Measurements from ENCODE around the gene PPP1R14B.
A peak's percentile ranks its signal among the peaks of the same experiment; 100 is the strongest.

Gene PPP1R14B

DNA sequence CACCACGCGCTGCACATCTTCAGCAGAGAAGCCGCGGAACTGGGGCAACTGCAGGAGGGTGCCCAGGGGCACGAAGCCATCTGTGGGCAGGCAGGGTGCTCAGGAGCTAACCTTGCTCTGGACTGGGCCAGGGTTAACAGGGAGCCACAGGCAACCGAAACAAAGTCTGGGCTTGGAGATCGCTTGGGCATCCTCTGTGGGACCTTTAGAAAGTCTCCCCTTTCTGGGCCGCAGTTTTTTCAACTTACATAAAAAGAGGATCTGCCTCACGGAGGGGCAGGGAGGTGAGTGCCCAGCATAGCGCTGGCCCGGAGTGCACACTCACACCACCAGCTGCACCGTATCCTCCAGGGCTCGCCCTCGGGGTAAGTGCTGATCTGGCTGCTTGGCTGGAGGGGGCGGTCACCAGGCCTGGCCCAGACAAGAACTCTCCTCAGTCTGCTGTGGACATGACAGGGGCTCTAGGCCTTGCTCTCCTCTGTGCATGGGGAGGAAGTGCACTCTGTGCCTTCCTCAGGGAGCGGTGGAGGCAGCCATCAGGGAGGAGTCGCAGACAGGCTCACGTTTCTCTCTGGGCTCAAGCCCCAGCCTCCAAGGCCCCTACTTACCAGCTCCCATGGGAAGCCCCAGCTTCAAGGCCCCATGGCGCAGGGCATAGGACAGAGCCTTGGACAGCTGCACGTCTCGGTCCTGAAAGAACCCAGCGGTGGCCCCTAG is 21.7 kb downstream of the PPP1R14B start:
- DNase-seq (no peak), ATAC-seq (no peak)
- Mint-ChIP-seq H3K9me3 (no peaks in the 10 kb centered on the region), H3K4me3 (peak overlapping the region; percentile 91 to 93), H3K27ac (peak overlapping the region; percentile 72 to 95), H3K4me1 (peaks cover 57% of the 10 kb centered on the region), H3K27me3 (no peaks in the 10 kb centered on the region)

DNA sequence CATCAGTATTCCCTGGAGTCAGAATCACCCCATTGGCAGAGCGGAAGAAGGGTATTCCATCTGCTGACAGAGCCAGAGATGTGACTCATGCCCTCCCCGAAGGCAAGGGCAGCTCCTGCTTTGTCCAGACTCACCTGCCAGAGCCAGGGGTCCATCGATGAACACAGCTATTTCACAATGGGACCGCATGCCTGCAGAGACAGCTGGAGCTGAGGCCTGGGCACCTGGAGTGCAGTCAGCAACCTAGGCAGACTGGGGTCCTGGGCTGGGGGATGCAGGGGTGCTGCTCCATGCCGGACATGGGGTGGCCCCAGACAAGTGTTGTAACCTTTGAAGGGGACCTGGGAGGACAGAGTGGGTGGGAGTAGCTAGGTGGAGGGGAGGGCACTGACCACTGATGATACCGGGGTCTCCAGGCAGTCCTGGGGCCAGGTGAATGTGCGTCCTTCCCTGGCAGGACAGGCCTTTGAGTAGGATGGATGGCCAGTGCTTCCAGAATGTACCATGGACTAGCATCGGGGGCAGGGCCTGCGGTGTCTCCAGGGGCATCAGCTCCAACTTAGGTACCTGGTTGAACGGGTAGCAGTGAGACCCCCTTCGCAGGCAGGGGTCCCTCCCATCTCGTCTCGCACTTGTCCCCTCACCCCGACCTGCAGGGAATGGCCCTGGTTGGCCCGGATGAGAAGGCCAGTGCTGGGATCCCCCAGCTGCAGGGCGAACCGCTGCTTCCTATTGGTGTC is 22.4 kb downstream of the PPP1R14B start:
- no peak for ATAC-seq

DNA sequence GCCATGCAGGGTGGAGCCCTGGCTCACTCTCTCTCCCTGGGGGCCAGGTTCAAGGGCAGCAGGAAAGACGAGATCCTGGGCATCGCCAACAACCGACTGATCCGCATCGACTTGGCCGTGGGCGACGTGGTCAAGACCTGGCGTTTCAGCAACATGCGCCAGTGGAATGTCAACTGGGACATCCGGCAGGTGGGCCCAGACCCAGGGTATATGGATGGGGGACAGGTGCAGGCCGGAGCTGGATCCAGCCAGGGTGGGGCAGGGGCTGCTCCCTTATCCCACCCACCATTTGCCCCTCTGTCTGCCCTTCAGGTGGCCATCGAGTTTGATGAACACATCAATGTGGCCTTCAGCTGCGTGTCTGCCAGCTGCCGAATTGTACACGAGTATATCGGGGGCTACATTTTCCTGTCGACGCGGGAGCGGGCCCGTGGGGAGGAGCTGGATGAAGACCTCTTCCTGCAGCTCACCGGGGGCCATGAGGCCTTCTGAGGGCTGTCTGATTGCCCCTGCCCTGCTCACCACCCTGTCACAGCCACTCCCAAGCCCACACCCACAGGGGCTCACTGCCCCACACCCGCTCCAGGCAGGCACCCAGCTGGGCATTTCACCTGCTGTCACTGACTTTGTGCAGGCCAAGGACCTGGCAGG is 23.6 kb downstream of the PPP1R14B start:
- ATAC-seq (no peak), DNase-seq (no peak)
- H3K9me3 Mint-ChIP-seq, result no peaks in the 10 kb centered on the region
- H3K27me3 Mint-ChIP-seq, result no peaks in the 10 kb centered on the region
- H3K4me1 Mint-ChIP-seq, result peaks cover 38% of the 10 kb centered on the region
- H3K27ac Mint-ChIP-seq, result peak overlapping the region in 1 of 2 donors; percentile 80
- no peak overlapping the region for H3K4me3 Mint-ChIP-seq

More for the DNA sequence above, 22.4 kb downstream of the PPP1R14B start:
- H3K4me1 Mint-ChIP-seq, result peaks cover 50% of the 10 kb centered on the region
- H3K27ac Mint-ChIP-seq, result peak overlapping the region in 1 of 2 donors; percentile 34
- H3K27me3 Mint-ChIP-seq, result no peaks in the 10 kb centered on the region
- no peak for DNase-seq
- H3K4me3 Mint-ChIP-seq, result peak overlapping the region; percentile 91 to 93
- H3K9me3 Mint-ChIP-seq, result no peaks in the 10 kb centered on the region

DNA sequence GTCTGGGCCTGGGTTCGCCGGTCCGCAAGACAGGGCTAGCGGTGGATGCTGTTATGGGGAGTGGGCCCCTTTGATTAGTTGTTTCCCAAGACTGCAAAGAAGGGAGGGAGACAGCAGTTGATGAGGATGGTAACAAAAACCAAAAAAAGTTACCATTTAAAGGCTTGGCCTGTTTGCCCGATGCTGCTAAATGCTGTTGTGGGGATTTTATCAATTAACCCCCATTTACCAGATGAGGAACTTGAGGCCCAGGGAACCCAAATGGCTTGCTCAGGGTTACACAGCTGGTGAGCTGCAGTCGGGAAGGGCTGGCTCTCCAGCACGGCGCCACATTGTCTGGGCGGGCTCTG is 24.1 kb downstream of the PPP1R14B start:
- Mint-ChIP-seq H3K9me3 (no peaks in the 10 kb centered on the region), H3K27ac (no peak overlapping the region)

GRCh38 chr11:64220798-64221197 is 25.9 kb downstream of the PPP1R14B start:
- Mint-ChIP-seq H3K27me3 (no peaks in the 10 kb centered on the region), H3K9me3 (no peaks in the 10 kb centered on the region), H3K27ac (no peak overlapping the region), H3K4me3 (no peak overlapping the region), H3K4me1 (peaks cover 27% of the 10 kb centered on the region)
- ATAC-seq (no peak), DNase-seq (no peak)

More for the DNA sequence above, 24.1 kb downstream of the PPP1R14B start:
- Mint-ChIP-seq H3K4me1 (peaks cover 33% of the 10 kb centered on the region), H3K27me3 (no peaks in the 10 kb centered on the region), H3K4me3 (no peak overlapping the region)
- DNase-seq (no peak), ATAC-seq (no peak)

GRCh38 chr11:64220271-64220670 is 26.5 kb downstream of the PPP1R14B start:
- Mint-ChIP-seq H3K4me1 (peaks cover 27% of the 10 kb centered on the region), H3K27me3 (no peaks in the 10 kb centered on the region), H3K9me3 (no peaks in the 10 kb centered on the region), H3K4me3 (no peak overlapping the region), H3K27ac (no peak overlapping the region)
- DNase-seq (no peak), ATAC-seq (no peak)

DNA sequence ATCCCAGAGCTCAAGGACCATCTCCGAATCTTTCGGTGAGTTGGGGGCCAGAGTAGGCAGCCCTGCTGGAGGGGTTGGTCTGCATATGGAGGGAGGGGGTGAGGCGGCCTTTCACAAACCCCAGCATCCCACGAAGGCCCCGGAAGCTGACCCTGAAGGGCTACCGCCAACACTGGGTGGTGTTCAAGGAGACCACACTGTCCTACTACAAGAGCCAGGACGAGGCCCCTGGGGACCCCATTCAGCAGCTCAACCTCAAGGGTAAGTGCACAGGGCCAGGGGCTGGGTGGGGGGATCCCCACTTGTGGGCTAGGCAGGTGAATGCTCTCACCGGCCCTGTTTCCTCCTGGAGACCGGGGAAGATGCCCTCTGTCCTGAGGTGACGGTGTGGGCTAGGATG is 27.0 kb downstream of the PPP1R14B start:
- H3K4me1 Mint-ChIP-seq, result peaks cover 27% of the 10 kb centered on the region
- H3K27me3 Mint-ChIP-seq, result no peaks in the 10 kb centered on the region
- H3K9me3 Mint-ChIP-seq, result no peaks in the 10 kb centered on the region
- H3K27ac Mint-ChIP-seq, result peak overlapping the region in 1 of 2 donors; percentile 46
- no peak for ATAC-seq
- no peak overlapping the region for H3K4me3 Mint-ChIP-seq
- DNase-seq, result no peak

GRCh38 chr11:64219354-64219684 is 27.4 kb downstream of the PPP1R14B start:
- DNase-seq (no peak), ATAC-seq (no peak)
- H3K4me3 Mint-ChIP-seq, result no peak overlapping the region
- no peaks in the 10 kb centered on the region for H3K27me3 Mint-ChIP-seq
- H3K4me1 Mint-ChIP-seq, result peaks cover 27% of the 10 kb centered on the region
- H3K27ac Mint-ChIP-seq, result peak overlapping the region in 1 of 2 donors; percentile 87
- H3K9me3 Mint-ChIP-seq, result no peaks in the 10 kb centered on the region

DNA sequence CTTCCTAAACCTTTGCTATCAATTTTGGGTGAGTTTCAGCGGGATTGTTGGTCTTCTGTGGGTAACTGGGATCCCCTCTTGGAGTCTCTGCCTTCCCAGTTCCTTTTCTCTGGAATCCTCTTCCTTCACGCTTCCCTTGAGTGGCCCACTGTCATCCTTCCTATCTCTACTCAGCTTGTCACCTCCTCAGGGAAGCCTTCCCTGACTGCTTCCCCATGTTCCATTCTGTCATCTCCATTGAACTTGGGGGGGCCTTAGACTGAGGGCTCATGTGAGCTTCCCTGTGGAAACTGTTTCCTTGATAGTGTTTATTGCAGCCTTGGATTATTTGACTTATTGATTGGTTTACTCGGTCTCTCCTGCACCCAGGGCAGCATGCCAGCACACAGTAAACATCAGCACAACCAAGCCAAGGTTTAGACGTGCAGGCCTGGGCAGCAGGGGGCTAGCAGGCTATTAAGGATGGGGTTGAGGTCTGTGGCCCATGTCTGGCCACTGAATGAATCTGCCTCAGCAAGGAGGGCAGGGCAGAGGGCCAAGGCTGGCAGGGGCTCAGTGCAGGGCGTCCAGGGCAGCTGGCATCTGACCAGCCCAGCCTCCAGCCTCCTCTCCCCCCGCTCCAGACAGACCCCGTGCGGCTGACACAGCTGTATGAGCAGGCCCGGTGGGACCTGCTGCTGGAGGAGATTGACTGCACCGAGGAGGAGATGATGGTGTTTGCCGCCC is 28.0 kb downstream of the PPP1R14B start:
- peak overlapping the region; percentile 69 to 87 for H3K27ac Mint-ChIP-seq

GRCh38 chr11:64216879-64217278 is 29.9 kb downstream of the PPP1R14B start:
- Mint-ChIP-seq H3K4me1 (peaks cover 40% of the 10 kb centered on the region), H3K27ac (peak overlapping the region in 1 of 2 donors; percentile 54), H3K9me3 (no peaks in the 10 kb centered on the region), H3K27me3 (no peaks in the 10 kb centered on the region), H3K4me3 (no peak overlapping the region)
- ATAC-seq (no peak), DNase-seq (no peak)

More for the DNA sequence above, 28.0 kb downstream of the PPP1R14B start:
- ATAC-seq, result no peak
- Mint-ChIP-seq H3K4me1 (peaks cover 27% of the 10 kb centered on the region), H3K27me3 (no peaks in the 10 kb centered on the region), H3K9me3 (no peaks in the 10 kb centered on the region), H3K4me3 (no peak overlapping the region)
- DNase-seq, result no peak

DNA sequence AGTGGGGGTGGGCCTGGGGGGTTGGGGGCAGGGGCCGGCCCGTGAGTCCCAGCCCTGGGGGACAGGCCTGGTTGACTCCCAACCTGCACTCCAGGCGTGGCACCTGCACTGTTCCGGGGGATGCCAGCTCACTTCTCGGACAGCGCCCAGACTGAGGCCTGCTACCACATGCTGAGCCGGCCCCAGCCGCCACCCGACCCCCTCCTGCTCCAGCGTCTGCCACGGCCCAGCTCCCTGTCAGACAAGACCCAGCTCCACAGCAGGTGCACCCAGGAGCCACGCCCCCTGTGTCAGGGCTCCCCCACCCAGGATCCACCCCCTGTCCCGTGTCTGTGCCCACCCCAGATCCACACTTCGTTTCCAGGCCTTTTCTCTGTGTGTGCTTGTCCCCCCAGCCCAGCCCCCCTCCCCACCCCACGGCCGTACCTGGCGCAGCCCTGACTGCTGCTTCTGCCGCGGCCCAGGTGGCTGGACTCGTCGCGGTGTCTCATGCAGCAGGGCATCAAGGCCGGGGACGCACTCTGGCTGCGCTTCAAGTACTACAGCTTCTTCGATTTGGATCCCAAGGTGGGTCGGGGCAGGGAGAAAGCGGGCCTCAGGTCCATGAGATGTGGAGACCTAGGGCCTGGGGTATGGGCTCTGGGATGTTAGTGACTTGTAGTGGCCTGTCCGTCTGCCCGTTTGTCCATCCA is 35.4 kb downstream of the PPP1R14B start:
- DNase-seq (no peak), ATAC-seq (no peak)
- H3K4me3 Mint-ChIP-seq, result no peak overlapping the region
- no peak overlapping the region for H3K27ac Mint-ChIP-seq
- H3K4me1 Mint-ChIP-seq, result peaks cover 77% of the 10 kb centered on the region
- H3K27me3 Mint-ChIP-seq, result no peaks in the 10 kb centered on the region
- no peaks in the 10 kb centered on the region for H3K9me3 Mint-ChIP-seq

GRCh38 chr11:64210301-64211020 is 36.3 kb downstream of the PPP1R14B start:
- peak overlapping the region in 1 of 2 donors; percentile 71 for H3K27ac Mint-ChIP-seq
- ATAC-seq (no peak), DNase-seq (no peak)
- H3K4me1 Mint-ChIP-seq, result peaks cover 83% of the 10 kb centered on the region
- H3K4me3 Mint-ChIP-seq, result no peak overlapping the region
- no peaks in the 10 kb centered on the region for H3K9me3 Mint-ChIP-seq
- no peaks in the 10 kb centered on the region for H3K27me3 Mint-ChIP-seq

DNA sequence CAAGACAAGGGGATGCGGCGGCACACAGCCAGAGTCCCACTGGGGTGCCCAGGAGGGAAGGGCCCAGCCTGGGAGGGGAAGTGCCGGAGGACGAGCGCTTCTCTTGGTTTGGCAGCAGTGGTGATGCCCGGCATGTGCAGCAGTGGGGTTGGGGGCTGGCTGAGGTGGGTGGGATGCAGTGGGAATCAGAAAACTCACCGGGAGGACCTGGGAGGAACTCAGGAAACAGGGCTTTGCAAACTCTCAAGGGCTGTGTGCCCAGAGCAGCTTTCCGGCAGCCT is 37.2 kb downstream of the PPP1R14B start:
- ATAC-seq (no peak), DNase-seq (no peak)
- Mint-ChIP-seq H3K27ac (peak overlapping the region in 1 of 2 donors; percentile 87), H3K4me3 (peak overlapping the region in 1 of 2 donors; percentile 90), H3K27me3 (no peaks in the 10 kb centered on the region), H3K4me1 (peaks cover 83% of the 10 kb centered on the region), H3K9me3 (no peaks in the 10 kb centered on the region)

GRCh38 chr11:64208796-64209562 is 37.8 kb downstream of the PPP1R14B start:
- DNase-seq, result no peak
- H3K27me3 Mint-ChIP-seq, result no peaks in the 10 kb centered on the region
- peak overlapping the region; percentile 87 to 97 for H3K27ac Mint-ChIP-seq
- no peak for ATAC-seq
- H3K4me3 Mint-ChIP-seq, result peak overlapping the region; percentile 90 to 91
- H3K9me3 Mint-ChIP-seq, result no peaks in the 10 kb centered on the region
- peaks cover 83% of the 10 kb centered on the region for H3K4me1 Mint-ChIP-seq

All from stimulated activated naive CD8-positive, alpha-beta T cell treated with anti-CD3 and anti-CD28 coated beads, Interleukin-15, amount 100 ng/mL, for 72 hours (primary cell).